DMS153 treated with DMSO at 0.1 percent for 48 hours (cell line): ENCODE measurements around the gene MED8.

Experiments
- DNase-seq: peaks from one replicate; lab custom pipeline; 2025; ENCODE audit not compliant: unreplicated experiment; lab: John Stamatoyannopoulos, UW

Gene MED8

GRCh38 chr1:43360616-43361015, 29.0 kb downstream of the MED8 start:
- no peak for DNase-seq

- no peak for DNase-seq
Measured at GRCh38 chr1:43359696-43360095, 29.9 kb downstream of the MED8 start.

- peak; percentile 99 for DNase-seq
Measured at GRCh38 chr1:43358746-43359693, 30.6 kb downstream of the MED8 start, which contains the start of gene CDC20. CDC20 (plus strand) TSS chr1:43358981; CDS start chr1:43359216, 235 bp downstream.

DNA sequence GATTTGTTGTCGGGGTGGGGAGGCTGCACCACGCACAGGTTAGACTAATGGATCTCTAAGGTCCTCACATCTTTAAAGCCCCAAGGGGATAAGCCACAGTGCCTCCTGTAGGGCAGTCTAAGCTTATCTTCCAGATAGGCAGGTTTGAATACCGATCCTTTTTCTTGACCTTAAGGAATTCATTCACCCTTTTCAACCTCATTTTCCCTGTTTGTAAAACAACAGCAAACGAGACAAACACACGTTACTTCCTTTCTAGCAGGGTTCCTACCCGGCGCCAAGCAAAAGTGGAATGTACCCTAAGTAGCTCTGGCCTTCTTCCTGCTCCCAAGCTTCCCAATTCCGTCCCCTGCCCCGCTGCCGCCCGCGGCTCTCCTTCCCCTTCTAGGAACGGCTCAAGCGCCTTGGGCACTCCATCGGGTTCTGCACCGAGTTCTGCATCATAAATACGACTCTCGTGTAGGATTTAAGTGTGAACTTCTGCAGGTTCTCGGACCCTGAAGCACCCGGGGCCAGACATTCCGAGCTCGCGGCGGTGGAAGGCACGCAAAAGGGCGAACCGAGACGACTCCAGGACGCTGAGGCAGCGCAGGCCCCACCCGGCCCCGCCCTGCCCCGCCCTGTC, 31.4 kb downstream of the MED8 start:
- DNase-seq: peak; percentile 64

- no peak for DNase-seq
Measured at GRCh38 chr1:43357251-43357650, 32.3 kb downstream of the MED8 start.

- no peak for DNase-seq
Measured at GRCh38 chr1:43354936-43355335, 34.7 kb downstream of the MED8 start.

DNA sequence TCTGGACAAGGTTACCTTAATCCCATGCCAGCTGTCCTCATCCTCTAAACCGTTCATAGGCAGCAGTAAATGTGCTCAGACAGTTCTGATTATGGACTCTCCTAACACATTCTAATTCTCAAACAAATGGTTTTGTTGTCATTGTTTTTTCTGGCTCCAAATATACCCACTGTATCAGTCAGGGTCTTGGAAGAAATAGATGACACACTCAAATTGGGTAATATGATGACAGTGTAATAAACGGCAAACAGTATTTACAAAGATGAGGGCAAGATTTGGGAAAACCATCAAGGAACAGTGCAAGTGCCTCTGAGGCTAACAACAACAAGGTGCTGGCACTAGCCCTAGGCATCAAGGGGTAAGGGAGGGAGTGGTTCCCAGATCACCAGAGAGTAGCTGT, 35.1 kb downstream of the MED8 start:
- no peak for DNase-seq

- DNase-seq: no peak
Measured at GRCh38 chr1:43352881-43353280, 36.7 kb downstream of the MED8 start.

DNA sequence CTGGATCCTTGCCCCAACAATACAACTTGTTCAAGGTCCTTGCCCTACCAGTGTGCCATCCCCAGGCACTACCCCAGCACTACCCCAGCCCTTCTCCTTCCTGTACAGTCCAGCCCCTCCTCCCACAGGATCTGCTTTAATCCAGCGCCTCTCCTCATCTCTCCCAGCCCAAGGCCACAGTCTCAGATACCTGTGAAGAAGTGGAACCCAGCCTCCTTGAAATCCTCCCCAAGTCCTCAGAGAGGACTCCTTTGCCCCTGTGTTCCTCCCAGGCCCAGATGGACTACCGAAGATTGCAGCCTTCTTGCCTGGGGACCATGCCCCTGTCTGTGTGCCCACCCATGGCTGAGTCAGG, 37.3 kb downstream of the MED8 start:
- no peak for DNase-seq

GRCh38 chr1:43351421-43352350, 37.9 kb downstream of the MED8 start:
- peak; percentile 11 for DNase-seq

DNA sequence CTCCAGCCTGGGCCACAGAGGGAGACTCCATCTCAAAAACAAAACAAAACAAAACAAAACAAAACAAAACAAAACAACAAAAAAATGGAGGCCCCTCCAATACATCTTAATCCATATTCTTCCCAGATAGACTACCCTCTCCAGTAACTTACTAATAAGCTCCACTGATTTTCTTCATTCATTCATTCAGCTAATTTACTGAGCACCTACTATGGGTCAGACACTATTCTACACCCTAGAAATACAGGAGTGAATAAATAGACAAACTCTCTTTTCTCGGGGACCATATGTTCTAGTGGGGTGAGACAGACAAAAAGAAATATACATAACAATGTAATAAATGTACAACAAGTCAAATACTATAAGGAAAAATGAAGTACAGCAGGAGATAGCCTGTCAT, 38.6 kb downstream of the MED8 start:
- no peak for DNase-seq

- no peak for DNase-seq
Measured at GRCh38 chr1:43349594-43350306, 39.9 kb downstream of the MED8 start.

DNA sequence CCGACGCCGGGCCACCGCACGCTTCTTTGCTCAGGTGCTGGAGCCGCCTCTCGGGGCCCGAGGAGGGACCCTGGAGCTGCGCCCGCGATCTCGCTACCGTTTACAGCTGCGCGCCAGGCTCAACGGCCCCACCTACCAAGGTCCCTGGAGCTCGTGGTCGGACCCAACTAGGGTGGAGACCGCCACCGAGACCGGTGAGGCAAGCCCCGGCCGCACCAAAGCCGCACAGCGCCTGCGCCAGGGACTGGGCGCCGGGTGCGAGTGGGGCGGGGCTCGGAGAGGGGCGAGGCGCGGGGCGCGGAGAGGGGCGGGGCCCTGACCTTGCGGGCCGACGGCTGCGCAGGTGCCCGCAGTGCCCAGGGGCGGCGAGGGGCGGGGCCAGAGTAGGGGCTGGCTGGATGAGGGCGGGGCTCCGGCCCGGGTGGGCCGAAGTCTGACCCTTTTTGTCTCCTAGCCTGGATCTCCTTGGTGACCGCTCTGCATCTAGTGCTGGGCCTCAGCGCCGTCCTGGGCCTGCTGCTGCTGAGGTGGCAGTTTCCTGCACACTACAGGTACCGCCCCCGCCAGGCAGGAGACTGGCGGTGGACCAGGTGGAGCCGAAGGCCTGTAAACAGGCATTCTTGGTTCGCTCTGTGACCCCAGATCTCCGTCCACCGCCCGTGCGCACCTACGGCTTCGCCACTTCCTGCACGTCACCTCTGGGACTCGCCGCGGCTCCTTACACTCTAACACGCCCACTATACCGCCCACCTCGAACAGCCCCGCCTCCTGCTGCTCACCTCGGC, 40.6 kb downstream of the MED8 start:
- peak; percentile 97 for DNase-seq

DNA sequence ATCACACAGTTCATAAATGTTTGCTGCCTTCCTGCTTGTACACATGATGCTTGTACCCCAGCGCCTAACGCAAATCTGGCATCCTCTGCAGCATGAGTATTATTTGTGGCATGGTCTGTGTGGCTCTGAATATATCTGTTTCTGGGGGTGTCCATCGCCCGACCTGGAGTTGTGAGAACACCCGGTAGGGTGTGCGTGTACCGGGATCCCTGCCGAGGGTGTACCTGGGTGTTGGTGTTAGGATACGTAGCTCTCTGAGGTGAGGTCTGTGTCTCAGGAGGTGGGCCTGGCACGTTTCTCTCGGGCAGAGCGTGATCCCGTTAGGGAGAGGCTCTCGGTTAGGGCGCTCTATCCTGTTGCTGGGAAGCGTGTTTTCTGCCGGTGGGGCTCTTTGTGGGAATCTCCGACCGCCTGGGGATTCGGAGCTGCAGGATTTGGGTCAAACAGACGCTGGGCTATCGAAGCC, 41.2 kb downstream of the MED8 start:
- DNase-seq: peak; percentile 84

- DNase-seq: no peak
Measured at GRCh38 chr1:43346636-43347035, 43.0 kb downstream of the MED8 start.

- no peak for DNase-seq
Measured at GRCh38 chr1:43345120-43345519, 44.5 kb downstream of the MED8 start.

GRCh38 chr1:43344267-43344850, 45.2 kb downstream of the MED8 start:
- DNase-seq: no peak

DNA sequence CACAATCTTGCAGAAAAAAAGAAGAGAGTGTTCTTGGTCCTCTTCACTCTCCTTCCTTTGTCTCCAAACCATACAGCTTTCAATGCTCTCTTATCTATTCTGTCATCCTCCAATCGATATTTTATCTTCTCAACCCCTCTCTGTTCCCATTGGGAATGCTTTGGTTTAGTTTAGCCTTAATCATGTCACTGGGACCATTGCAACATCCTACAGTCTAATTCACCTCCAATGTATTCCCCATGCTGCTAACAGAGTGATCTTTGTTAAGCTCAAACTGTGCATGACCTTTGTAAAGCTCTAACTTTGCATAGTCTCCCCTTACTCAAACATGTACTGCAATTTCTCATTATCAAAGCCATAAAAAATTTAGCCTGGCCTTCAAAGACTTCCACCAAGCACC, 49.0 kb downstream of the MED8 start:
- DNase-seq: no peak

- no peak for DNase-seq
Measured at GRCh38 chr1:43339584-43340232, 49.9 kb downstream of the MED8 start.
